Germinal center (tissue), 1 donor: ENCODE measurements around the gene ATP13A4.

Source experiments
- DNase-seq: peaks from one replicate; pipeline ENCODE4 v3.0.0; 2012; ENCODE audit warnings: mixed read lengths, low spot score

ATP13A4 gene

DNA sequence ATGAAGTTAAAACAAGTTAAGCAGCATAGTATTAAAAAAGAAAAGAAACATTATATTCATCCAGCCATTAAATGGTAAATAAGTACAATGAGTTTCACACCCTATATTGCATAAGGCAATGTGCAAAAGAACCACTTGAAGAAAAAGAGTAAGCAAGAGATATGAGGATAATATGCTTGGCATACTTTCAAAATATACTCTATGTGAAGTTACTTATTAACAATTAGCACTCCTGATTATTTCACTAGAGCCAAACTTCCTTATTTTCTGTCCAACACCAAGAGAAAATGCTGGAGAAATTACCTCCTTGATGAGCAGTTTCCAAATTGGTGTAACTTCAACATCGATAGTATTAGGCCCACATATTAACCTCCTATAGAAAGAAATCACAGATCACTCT, 63.7 kb downstream of the ATP13A4 start:
- no peak for DNase-seq

DNA sequence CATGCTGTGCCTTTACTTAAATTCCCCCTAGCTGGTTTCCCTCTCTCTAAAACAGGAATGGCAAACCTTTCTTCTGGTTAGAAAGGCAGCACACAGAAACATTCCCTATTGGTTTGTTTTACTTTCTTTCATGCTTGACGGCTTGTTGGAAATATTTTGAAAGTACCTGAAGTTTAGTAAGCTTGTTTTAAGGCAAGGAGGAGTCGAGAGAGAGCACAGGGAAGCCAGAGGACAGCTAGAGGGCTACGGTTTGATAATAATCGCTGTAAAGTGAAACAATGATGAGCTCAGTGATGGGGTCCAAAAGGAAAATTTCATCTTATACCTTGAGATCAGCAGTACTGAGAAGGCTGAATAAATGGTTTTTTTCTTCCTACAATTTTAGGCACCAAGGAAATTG, 64.1 kb downstream of the ATP13A4 start:
- DNase-seq: no peak

DNA sequence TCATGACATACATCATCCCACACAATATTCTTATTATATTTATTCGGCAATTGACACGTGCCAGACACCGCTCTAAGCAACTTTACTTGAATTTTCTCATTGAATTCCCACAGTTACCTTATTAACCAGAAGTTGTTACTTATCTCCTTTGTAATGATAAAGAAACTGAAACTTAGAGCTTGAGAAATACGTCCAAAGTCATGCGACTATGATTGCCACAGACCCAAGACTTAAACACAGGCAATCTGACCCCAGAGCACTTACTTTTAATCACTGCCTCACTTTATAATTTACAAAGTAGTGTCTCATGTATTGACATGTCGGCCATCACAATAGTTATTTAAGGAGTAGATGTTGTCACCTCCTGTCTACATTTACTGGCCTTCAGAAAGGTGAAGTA, 64.7 kb downstream of the ATP13A4 start:
- DNase-seq: no peak

GRCh38 chr3:193488741-193489140, 66.0 kb downstream of the ATP13A4 start:
- DNase-seq: no peak

DNA sequence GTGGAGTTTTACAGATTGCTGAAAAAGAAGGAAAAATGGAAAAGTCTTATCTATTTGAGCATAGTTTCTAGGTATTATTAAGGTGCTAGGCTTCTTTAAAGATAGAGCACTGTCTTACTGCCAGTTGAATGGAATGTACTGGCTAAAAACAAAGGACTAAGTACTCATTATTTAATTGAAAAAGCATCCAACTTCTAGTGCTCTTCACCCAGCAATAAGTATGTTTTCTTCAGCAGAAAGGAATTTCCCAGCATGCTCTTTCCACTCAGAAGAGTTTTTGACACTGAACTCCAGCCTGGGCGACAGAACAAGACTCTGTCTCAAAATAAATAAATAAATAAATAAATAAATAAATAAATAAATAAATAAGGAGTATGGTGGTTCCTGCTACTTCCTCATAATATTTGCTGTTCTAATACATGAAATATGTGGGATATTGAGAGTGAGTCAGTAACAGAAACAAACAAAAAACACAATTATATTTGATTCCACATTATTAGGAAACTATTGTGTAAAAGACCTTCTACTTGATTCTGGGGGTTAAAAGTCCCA, 70.6 kb downstream of the ATP13A4 start:
- DNase-seq: no peak

DNA sequence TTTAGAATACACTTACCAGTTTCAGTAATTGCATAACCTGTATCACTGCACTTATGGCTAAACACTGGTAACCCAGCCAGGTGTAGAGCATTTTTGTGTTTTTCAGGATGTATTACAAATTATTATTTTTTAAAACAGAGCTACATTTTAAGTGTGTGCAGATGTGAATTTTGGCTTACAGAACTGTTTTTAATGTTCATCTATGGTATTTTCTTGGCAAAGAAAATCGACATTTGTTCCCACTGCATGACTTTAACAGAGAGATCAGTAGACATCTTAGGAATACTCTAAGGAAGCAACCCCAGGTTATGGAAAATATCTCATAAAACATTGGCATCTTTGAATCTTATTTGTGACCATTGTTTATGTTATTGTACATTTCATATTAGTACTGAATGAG, 73.3 kb downstream of the ATP13A4 start:
- no peak for DNase-seq

GRCh38 chr3:193474446-193474845, 80.2 kb downstream of the ATP13A4 start:
- no peak for DNase-seq

DNA sequence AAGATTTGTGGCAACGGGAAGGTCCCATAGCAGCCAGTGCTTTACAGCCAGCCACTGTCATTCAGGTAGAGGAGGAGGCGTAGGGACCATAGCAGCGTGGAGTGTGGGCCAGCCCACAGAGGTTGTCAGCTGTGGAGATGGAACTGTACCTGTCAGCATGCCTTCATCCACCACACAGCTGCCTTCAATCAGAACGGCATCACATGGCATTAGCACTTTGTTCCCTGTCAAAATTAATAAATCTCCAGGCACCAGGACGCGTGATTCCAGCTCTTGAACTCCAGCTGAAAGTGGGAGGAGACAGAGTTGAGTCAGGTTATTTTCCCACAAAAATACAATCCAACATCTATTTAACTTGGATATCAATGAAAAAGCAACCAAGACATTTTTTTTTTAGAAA, 84.0 kb downstream of the ATP13A4 start:
- DNase-seq: no peak

GRCh38 chr3:193465992-193466608, 88.6 kb downstream of the ATP13A4 start:
- DNase-seq: no peak

- no peak for DNase-seq
These were observed 89.8 kb downstream of the ATP13A4 start for GRCh38 chr3:193464889-193465288.

- no peak for DNase-seq
These were observed 97.2 kb downstream of the ATP13A4 start for GRCh38 chr3:193457526-193457925.

GRCh38 chr3:193452338-193452737, 102.4 kb downstream of the ATP13A4 start:
- DNase-seq: no peak

DNA sequence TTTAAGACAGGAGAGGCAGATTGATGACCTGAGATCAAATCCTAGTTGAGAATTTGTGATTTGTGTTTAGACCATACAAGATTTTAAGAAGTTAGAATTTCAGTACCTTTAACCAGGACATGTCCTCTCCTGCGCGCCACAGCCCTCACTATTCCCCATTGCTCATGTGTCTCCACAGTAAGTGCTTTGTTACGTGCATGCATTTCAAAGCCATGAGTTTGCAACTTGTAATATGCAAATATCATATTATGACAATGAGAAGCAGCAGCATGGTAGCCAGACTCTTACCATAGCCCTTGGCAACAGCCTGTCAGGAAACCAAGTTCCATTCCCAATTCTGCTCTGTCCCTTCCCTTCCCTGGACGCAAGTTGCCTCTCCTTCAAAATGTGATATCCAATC, 102.8 kb downstream of the ATP13A4 start:
- no peak for DNase-seq

- DNase-seq: no peak
These were observed 107.6 kb downstream of the ATP13A4 start for GRCh38 chr3:193446965-193447602.

DNA sequence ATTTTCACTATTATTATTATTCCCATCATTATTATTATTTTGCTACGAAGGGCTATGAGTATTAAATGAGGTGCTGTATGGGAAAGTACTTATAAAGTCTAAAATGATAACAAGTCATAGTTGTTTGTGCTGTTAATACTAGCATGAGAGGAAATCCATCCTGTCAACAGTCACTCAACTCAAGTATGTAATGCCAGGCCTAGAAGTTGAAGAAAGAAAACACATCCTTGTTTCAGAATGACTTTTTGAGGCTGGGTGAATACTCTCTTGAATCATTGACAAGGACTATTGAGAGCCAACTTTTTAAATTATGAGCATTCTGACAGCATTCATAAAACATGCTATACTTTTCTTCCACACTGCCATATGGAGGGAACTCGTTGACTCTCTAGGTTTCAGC, 115.3 kb downstream of the ATP13A4 start:
- DNase-seq: no peak

DNA sequence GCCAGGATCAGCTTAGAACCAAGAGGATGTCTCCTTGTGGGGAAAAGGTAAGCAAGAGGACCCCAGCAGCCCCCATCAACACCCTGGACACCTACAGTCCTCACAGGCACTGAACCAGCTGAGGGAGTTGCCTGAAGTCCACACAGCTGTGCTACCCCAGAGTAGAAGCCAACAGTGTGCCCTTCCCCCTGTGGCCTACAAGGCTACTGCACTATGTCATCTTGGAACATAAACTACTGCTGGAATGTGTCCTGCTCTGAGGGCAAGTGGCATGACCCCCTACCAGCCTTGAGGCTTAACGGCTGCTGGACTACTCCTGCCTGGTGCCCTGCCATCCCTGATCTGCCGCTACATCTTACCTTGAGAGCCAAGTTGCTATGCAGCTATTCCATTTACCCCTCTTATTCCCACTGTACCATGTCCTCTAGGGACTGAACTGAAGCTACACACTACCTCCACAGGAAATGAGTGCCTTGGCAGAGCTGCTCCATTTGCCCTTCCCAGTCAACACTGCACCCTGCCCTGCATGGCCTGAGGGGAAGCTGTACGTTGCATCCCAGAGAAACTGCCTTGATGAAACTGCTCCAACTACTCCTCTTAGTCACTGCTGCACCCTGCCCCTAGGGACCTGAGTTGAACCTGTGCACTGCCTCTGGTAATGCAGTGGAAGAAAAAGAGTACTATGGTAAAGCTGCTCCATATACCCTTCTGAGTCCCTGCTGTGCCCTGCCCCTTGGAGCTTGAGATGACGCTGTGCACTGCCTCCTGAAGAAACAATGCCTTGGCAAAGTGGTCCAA, 135.9 kb downstream of the ATP13A4 start:
- DNase-seq: no peak

GRCh38 chr3:193416629-193417028, 138.1 kb downstream of the ATP13A4 start:
- DNase-seq: no peak

- no peak for DNase-seq
These were observed 147.0 kb downstream of the ATP13A4 start for GRCh38 chr3:193407688-193408087.

DNA sequence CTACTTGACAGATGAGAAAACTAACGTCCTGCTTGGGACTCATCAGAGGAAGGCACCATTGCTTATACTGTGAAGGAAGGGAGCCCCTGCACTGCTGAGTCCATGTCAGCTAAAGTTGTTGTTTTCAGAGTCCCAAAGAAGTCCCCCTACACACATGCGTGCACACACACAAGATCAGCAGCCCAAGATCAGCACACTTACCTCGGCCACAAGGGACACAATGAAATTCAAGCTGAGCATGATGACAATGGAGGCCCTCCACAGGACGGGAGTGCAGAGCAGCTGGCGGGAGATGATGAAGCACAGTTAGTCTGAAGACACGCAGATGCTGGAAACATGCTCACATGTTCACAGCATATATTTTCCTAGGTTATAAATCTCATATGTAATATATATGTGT, 147.6 kb downstream of the ATP13A4 start:
- no peak for DNase-seq

DNA sequence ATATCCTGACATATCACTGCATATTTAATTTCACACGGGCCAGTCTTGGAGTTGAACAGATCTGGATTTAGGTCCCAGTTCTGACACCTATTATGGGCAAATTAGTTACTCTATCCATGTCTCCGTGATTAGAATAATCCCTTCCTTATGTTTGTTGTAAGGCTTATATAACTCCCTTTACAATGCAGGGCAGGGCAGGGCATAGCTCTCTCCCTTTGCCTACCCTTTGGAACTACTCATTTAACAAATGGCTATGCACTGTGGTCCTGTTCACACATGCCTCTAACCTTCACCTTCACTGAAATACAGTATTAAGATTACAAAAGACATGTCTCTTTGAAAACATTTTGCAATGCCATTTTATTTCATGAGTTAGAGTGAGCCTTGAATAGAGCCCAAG, 151.4 kb downstream of the ATP13A4 start:
- DNase-seq: no peak

- DNase-seq: no peak
These were observed 154.4 kb downstream of the ATP13A4 start for GRCh38 chr3:193400304-193400703.

- DNase-seq: no peak
These were observed 158.0 kb downstream of the ATP13A4 start for GRCh38 chr3:193396451-193397244.
